ENCODE data around the gene ADAM17. TPM values are rescaled to one million over a fixed set of nuclear protein-coding genes. Genes with fewer than 3 reads are reported as not detected.

ADAM17 gene
- total RNA-seq, 2 experiments from 2014 or later: 50.5 to 83.3 TPM

DNA sequence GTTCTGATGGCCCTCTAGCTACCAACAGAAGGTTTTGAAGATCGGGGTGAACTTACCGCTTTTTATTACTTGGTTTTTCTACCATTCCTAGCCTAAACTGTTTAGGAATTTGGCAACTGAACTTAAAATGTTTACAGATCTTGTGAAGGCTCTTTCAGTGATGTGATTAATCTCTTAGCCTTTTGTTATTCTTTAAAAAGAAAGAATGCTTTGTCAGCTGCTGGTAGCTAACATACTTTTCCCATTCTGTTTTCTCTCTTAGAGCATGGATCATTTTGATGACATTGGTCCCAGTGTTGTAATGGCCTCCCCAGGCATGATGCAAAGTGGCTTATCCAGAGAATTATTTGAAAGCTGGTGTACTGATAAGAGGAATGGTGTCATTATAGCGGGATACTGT, 114.1 kb downstream of the ADAM17 start:
- intact Hi-C loops (cut with micrococcal nuclease; ENCODE audit: unreplicated experiment): no loop called here

DNA sequence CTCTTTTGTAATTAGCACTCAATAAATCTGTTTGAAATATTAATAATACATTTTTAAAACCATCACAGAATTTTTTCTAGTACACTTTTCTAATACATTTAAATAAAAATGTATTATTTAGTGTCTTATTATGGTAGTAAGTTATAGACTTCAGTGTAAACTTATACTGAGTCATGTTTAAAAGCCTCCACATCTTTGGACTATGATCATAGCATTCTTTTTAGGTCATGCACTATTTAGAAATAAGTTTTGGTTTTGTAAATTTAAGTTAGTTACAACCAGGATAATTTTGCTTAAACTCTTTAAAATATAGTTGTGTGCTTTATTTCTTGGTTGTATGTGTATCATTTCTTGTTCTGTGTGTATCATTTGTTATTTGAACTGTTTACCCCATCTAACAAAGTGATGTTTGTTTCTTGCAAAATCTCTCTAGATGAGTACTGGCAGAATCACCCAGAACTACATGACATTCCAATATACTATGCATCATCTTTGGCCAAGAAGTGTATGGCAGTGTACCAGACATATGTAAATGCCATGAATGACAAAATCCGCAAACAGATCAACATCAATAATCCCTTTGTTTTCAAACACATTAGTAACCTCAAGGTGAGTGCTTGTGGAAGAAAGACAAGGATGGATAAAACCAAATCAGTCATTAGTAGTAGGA, 115.4 kb downstream of the ADAM17 start:
- peaks cover 93% of the 10 kb centered on the region for H3K36me3 ChIP-seq (ENCODE audit: insufficient read depth, low read length)

More for the DNA sequence above, 114.1 kb downstream of the ADAM17 start:
- no peak for DNase-seq (ENCODE audit: low spot score)
- POLR2A ChIA-PET: interaction anchor here (0.7 to 1.2 kb wide), 2 partner anchors 21 to 207 kb away, joined by 3 read pairs; no protein-coding TSS in a partner anchor
- Histone ChIP-seq H3K4me1 (ENCODE audit: insufficient read depth, low read length, poor library complexity, severe bottlenecking) (no peaks in the 10 kb centered on the region), H2AFZ (ENCODE audit: low read length) (no peak overlapping the region), H3K9me3 (ENCODE audit: low read length) (no peaks in the 10 kb centered on the region), H3K9me2 (ENCODE audit: insufficient read depth, low read length) (no peaks in the 10 kb centered on the region), H3K27ac (ENCODE audit: low read depth, low read length, poor library complexity, severe bottlenecking) (no peak overlapping the region), H3K4me3 (ENCODE audit: low read depth, low read length, poor library complexity, severe bottlenecking) (no peak overlapping the region), H4K20me1 (ENCODE audit: insufficient read depth, low read length) (no peaks in the 10 kb centered on the region), H3K4me2 (ENCODE audit: low read length) (no peak overlapping the region), H3K79me2 (ENCODE audit: insufficient read depth, low read depth, low read length) (no peaks in the 10 kb centered on the region), H3K36me3 (ENCODE audit: insufficient read depth, low read length) (peaks cover 92% of the 10 kb centered on the region)
- no peak for TF ChIP-seq EZH2phosphoT487 (IDR thresholded peaks at IDR 0.05; ENCODE audit: borderline replicate concordance, low read depth, low read length)
- TF ChIP-seq, protein P1, sequence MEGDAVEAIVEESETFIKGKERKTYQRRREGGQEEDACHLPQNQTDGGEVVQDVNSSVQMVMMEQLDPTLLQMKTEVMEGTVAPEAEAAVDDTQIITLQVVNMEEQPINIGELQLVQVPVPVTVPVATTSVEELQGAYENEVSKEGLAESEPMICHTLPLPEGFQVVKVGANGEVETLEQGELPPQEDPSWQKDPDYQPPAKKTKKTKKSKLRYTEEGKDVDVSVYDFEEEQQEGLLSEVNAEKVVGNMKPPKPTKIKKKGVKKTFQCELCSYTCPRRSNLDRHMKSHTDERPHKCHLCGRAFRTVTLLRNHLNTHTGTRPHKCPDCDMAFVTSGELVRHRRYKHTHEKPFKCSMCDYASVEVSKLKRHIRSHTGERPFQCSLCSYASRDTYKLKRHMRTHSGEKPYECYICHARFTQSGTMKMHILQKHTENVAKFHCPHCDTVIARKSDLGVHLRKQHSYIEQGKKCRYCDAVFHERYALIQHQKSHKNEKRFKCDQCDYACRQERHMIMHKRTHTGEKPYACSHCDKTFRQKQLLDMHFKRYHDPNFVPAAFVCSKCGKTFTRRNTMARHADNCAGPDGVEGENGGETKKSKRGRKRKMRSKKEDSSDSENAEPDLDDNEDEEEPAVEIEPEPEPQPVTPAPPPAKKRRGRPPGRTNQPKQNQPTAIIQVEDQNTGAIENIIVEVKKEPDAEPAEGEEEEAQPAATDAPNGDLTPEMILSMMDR (conservative IDR thresholded peaks at IDR 0.05; ENCODE audit: low read length): no peak
- no TSS peak for BruUV-seq (replicated peaks)
- CTCF ChIA-PET (ENCODE audit: unreplicated experiment): no interaction called here

DNA sequence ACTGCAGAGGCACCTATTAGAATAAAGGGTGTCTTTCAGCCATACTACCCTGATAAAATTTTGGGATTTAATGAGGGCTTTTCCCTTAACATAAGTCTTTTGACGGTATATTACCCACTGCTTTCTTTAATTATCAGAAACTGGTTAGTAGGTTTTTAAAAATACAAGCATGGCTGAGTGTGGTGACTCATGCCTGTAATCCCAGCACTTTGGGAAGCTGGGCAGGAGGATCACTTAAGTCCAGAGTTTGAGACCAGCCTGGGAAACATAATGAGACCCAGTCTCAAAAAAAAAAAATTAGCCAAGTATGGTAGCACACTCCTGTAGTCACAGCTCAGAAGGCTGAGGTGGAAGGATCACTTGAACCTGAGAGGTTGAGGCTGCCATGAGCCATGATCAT, 116.1 kb downstream of the ADAM17 start:
- DNase-seq (ENCODE audit: low spot score): no peak
- H3K27ac ChIP-seq (ENCODE audit: low read depth, low read length, poor library complexity, severe bottlenecking): no peak overlapping the region
- no TSS peak for BruUV-seq (replicated peaks)
- peaks cover 93% of the 10 kb centered on the region for H3K36me3 ChIP-seq (ENCODE audit: insufficient read depth, low read length)
- no peaks in the 10 kb centered on the region for H3K4me1 ChIP-seq (ENCODE audit: insufficient read depth, low read length, poor library complexity, severe bottlenecking)
- no peak overlapping the region for H3K4me3 ChIP-seq (ENCODE audit: low read depth, low read length, poor library complexity, severe bottlenecking)
- TF ChIP-seq, protein P1 (conservative IDR thresholded peaks at IDR 0.05; ENCODE audit: low read length): no peak
- TF ChIP-seq EZH2phosphoT487 (IDR thresholded peaks at IDR 0.05; ENCODE audit: borderline replicate concordance, low read depth, low read length): no peak
- POLR2A ChIA-PET: no interaction called here
- H2AFZ ChIP-seq (ENCODE audit: low read length): no peak overlapping the region
- no peaks in the 10 kb centered on the region for H3K9me3 ChIP-seq (ENCODE audit: low read length)
- no peaks in the 10 kb centered on the region for H3K9me2 ChIP-seq (ENCODE audit: insufficient read depth, low read length)
- intact Hi-C loops (cut with micrococcal nuclease; ENCODE audit: unreplicated experiment): no loop called here
- no peaks in the 10 kb centered on the region for H4K20me1 ChIP-seq (ENCODE audit: insufficient read depth, low read length)
- no peaks in the 10 kb centered on the region for H3K79me2 ChIP-seq (ENCODE audit: insufficient read depth, low read depth, low read length)
- CTCF ChIA-PET (ENCODE audit: unreplicated experiment): no interaction called here
- H3K4me2 ChIP-seq (ENCODE audit: low read length): no peak overlapping the region

More for the DNA sequence above, 115.4 kb downstream of the ADAM17 start:
- no peak overlapping the region for H3K4me2 ChIP-seq (ENCODE audit: low read length)
- no peak for DNase-seq (ENCODE audit: low spot score)
- H3K27ac ChIP-seq (ENCODE audit: low read depth, low read length, poor library complexity, severe bottlenecking): no peak overlapping the region
- no peak overlapping the region for H2AFZ ChIP-seq (ENCODE audit: low read length)
- H3K9me3 ChIP-seq (ENCODE audit: low read length): no peaks in the 10 kb centered on the region
- ChIA-PET CTCF (ENCODE audit: unreplicated experiment) (no interaction called here), POLR2A (no interaction called here)
- H3K79me2 ChIP-seq (ENCODE audit: insufficient read depth, low read depth, low read length): no peaks in the 10 kb centered on the region
- H4K20me1 ChIP-seq (ENCODE audit: insufficient read depth, low read length): no peaks in the 10 kb centered on the region
- H3K4me3 ChIP-seq (ENCODE audit: low read depth, low read length, poor library complexity, severe bottlenecking): no peak overlapping the region
- intact Hi-C loops (cut with micrococcal nuclease; ENCODE audit: unreplicated experiment): no loop called here
- no peaks in the 10 kb centered on the region for H3K9me2 ChIP-seq (ENCODE audit: insufficient read depth, low read length)
- no TSS peak for BruUV-seq (replicated peaks)
- H3K4me1 ChIP-seq (ENCODE audit: insufficient read depth, low read length, poor library complexity, severe bottlenecking): no peaks in the 10 kb centered on the region
- TF ChIP-seq EZH2phosphoT487 (IDR thresholded peaks at IDR 0.05; ENCODE audit: borderline replicate concordance, low read depth, low read length): no peak
- TF ChIP-seq, protein P1 (conservative IDR thresholded peaks at IDR 0.05; ENCODE audit: low read length): no peak

Data from OCI-LY7 (cell line).